ENCODE data around the gene SRGAP3. TPM values are rescaled to one million over a fixed set of nuclear protein-coding genes. Genes with fewer than 3 reads are reported as not detected.

Gene SRGAP3
- total and polyA plus RNA-seq, 5 experiments from 2014 or later: 0.73 to 2.5 (median 1.8) TPM

DNA sequence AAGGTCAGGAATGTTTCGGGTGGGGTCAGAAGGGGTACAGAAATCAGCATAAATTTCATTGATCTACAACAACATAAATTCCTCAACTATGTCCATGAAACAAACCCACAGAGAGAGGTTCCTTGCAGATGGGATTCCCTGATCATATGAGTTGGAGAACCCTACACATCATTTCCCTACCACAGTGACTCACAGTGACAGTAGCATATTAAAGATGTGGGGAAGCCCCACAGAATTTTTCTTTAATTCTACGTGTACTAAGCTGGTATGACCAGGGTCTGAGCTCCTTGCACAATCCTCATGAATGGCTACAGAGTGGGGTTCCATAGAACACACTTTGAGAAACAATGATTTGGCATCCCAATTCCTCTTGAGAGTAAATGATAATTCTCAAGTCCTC lies 169.3 kb downstream of the SRGAP3 start:
- no peaks in the 10 kb centered on the region for H3K9me3 Mint-ChIP-seq
- no peak overlapping the region for H3K4me3 Mint-ChIP-seq
- H3K4me1 Mint-ChIP-seq: no peaks in the 10 kb centered on the region
- DNase-seq: no peak
- H3K27ac Mint-ChIP-seq: no peak overlapping the region
- ATAC-seq: no peak
- no peaks in the 10 kb centered on the region for H3K36me3 Mint-ChIP-seq
- POLR2A ChIA-PET: no interaction called here
- no peaks in the 10 kb centered on the region for H3K27me3 Mint-ChIP-seq

DNA sequence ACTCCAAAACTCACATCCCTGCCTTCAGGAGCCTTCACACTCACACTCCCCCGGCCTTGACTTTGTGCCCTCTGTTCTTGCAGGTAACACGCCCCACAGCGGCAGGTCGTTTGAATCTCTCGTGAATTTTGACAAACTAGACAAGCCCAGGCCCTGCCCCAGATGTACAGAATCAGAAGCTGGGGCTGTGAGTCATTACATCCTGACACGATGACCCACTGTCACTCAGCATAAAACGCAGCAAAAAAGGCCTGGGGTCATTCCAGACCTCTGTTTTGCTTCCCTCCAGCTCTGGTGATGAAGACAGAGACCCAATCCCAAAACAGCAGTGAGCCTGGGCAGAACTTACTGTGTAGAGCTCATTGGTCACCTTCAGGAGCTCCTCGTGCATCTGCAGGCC lies 169.8 kb downstream of the SRGAP3 start:
- DNase-seq (no peak), ATAC-seq (no peak)
- Mint-ChIP-seq H3K4me1 (no peaks in the 10 kb centered on the region), H3K27me3 (no peaks in the 10 kb centered on the region), H3K4me3 (no peak overlapping the region), H3K9me3 (no peaks in the 10 kb centered on the region), H3K27ac (no peak overlapping the region), H3K36me3 (no peaks in the 10 kb centered on the region)
- POLR2A ChIA-PET: no interaction called here

- Mint-ChIP-seq H3K27me3 (no peaks in the 10 kb centered on the region), H3K9me3 (no peaks in the 10 kb centered on the region), H3K4me3 (no peak overlapping the region), H3K4me1 (no peaks in the 10 kb centered on the region), H3K27ac (no peak overlapping the region), H3K36me3 (no peaks in the 10 kb centered on the region)
- DNase-seq: no peak
- ATAC-seq: no peak
- POLR2A ChIA-PET: no interaction called here
Measured at GRCh38 chr3:9078561-9079240, 170.7 kb downstream of the SRGAP3 start.

DNA sequence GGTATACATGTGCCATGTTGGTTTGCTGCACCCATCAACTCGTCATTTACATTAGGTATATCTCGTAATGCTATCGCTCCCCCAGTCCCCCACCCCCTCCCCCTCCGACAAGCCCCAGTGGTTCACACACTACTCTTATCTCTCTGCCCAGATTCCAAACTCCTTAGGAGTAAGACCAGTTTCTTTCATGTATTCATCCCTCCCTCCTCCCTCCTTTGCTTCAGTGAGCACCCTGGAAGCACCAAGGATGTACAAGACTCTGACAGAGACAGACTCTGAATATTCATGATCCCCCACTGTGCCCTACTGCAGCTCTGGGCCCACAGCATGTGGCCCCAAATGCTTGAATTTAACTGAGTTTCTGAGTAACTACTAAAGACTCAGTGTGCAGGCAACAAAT lies 172.4 kb downstream of the SRGAP3 start:
- H3K4me3 Mint-ChIP-seq: no peak overlapping the region
- no peaks in the 10 kb centered on the region for H3K9me3 Mint-ChIP-seq
- no peak overlapping the region for H3K27ac Mint-ChIP-seq
- H3K4me1 Mint-ChIP-seq: no peaks in the 10 kb centered on the region
- ATAC-seq (no peak), DNase-seq (no peak)
- H3K36me3 Mint-ChIP-seq: no peaks in the 10 kb centered on the region
- POLR2A ChIA-PET: no interaction called here
- H3K27me3 Mint-ChIP-seq: peaks cover 0 to 2% (median 0%) of the 10 kb centered on the region in 5 donors

- Mint-ChIP-seq H3K27ac (no peak overlapping the region), H3K27me3 (peaks cover 0 to 7% (median 0%) of the 10 kb centered on the region in 5 donors), H3K4me3 (no peak overlapping the region), H3K9me3 (no peaks in the 10 kb centered on the region), H3K36me3 (no peaks in the 10 kb centered on the region), H3K4me1 (no peaks in the 10 kb centered on the region)
- POLR2A ChIA-PET: no interaction called here
- ATAC-seq: no peak
- no peak for DNase-seq
Measured at GRCh38 chr3:9075762-9076161, 173.7 kb downstream of the SRGAP3 start.

- no peaks in the 10 kb centered on the region for H3K4me1 Mint-ChIP-seq
- H3K4me3 Mint-ChIP-seq: no peak overlapping the region
- ATAC-seq (no peak), DNase-seq (no peak)
- POLR2A ChIA-PET: no interaction called here
- peaks cover 0 to 7% (median 0%) of the 10 kb centered on the region in 5 donors for H3K27me3 Mint-ChIP-seq
- no peak overlapping the region for H3K27ac Mint-ChIP-seq
- H3K36me3 Mint-ChIP-seq: no peaks in the 10 kb centered on the region
- no peaks in the 10 kb centered on the region for H3K9me3 Mint-ChIP-seq
Measured at GRCh38 chr3:9074079-9074478, 175.4 kb downstream of the SRGAP3 start.

DNA sequence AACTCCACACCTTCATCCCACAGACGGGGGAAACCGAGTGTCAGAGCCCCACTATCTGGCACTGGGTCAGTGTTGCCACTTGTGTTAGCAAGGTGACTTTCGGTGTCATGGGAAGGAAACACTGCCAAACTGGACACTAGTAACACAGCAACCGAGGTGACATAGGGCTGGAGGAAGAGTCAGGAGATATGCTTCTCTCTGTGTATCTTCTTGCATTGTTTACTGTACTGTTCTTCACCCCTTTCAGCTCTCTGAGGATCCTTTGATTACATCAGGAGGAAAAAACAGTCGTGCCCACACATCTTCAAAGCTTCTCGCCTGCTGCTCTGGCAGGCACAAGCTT lies 176.8 kb downstream of the SRGAP3 start:
- DNase-seq (no peak), ATAC-seq (no peak)
- H3K27me3 Mint-ChIP-seq: peaks cover 0 to 7% (median 0%) of the 10 kb centered on the region in 5 donors
- no peak overlapping the region for H3K27ac Mint-ChIP-seq
- no peaks in the 10 kb centered on the region for H3K9me3 Mint-ChIP-seq
- H3K36me3 Mint-ChIP-seq: no peaks in the 10 kb centered on the region
- H3K4me1 Mint-ChIP-seq: no peaks in the 10 kb centered on the region
- H3K4me3 Mint-ChIP-seq: no peak overlapping the region
- POLR2A ChIA-PET: no interaction called here

DNA sequence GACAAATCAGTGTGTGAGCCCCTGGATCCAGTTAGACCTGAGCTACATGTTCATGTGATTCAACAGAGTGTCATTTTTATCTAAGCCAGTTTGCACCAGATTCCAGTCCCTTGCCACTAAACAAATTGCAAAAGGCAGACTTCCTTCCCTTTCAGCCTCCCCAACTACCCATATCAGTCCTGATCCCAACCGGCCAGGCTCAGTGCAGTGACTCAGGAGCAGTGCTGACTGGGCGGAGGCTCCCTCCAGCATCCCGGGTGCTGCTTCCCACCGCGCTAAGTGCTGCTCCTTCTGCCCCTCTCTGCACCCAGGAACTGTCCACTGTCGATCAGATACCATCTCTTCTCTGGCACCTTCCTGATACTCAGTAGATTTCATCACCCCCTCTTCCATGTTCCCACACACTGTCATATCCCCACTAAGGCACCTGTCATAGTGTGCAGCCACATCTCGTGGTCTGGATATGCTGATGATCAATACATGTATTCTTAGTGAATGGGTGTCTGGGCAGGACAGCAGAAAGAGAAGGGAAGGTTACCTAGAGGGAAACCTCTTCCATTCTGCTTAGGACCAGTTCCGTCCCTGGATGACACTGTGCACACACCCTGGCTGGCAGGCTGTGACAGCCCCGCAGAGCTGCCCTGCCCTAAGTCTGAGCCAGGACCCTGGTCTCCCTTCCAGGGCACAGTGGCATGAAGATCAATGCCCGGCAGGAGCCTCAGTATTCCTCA lies 177.3 kb downstream of the SRGAP3 start:
- Mint-ChIP-seq H3K4me3 (no peak overlapping the region), H3K9me3 (no peaks in the 10 kb centered on the region), H3K27ac (no peak overlapping the region), H3K27me3 (peaks cover 0 to 7% (median 0%) of the 10 kb centered on the region in 5 donors), H3K36me3 (no peaks in the 10 kb centered on the region), H3K4me1 (no peaks in the 10 kb centered on the region)
- ATAC-seq: no peak
- DNase-seq: no peak
- POLR2A ChIA-PET: no interaction called here

GRCh38 chr3:9070961-9071360 lies 178.5 kb downstream of the SRGAP3 start:
- Mint-ChIP-seq H3K27ac (peak overlapping the region in 1 of 10 donors; percentile 86), H3K4me1 (no peaks in the 10 kb centered on the region), H3K27me3 (peaks cover 0 to 7% (median 2%) of the 10 kb centered on the region in 5 donors), H3K4me3 (no peak overlapping the region), H3K9me3 (no peaks in the 10 kb centered on the region), H3K36me3 (no peaks in the 10 kb centered on the region)
- no peak for DNase-seq
- no peak for ATAC-seq
- POLR2A ChIA-PET: no interaction called here

- Mint-ChIP-seq H3K4me1 (no peaks in the 10 kb centered on the region), H3K36me3 (no peaks in the 10 kb centered on the region), H3K27ac (no peak overlapping the region), H3K4me3 (no peak overlapping the region), H3K9me3 (no peaks in the 10 kb centered on the region), H3K27me3 (peaks cover 0 to 7% (median 2%) of the 10 kb centered on the region in 5 donors)
- no peak for ATAC-seq
- no peak for DNase-seq
- POLR2A ChIA-PET: no interaction called here
Measured at GRCh38 chr3:9069971-9070370, 179.5 kb downstream of the SRGAP3 start.

DNA sequence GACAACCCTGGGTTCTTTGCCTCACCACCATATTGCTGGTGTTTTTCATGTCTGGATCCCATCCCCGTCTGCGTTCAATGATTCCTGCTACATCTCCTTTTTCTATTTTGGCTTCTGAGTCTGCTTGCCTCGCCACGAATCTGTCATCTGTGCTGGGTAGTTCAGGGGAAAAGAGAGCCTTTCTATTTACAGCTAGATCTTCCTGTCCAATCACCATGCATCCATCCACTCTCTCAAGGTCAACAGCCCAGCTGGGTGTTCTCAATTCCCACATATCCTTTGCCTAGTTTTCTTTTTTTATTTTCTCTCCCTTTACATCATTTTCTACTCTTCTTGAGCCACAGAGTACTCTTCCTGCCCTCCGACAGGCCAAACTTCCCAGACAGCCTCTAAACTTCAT lies 181.4 kb downstream of the SRGAP3 start:
- DNase-seq (no peak), ATAC-seq (no peak)
- Mint-ChIP-seq H3K27ac (no peak overlapping the region), H3K9me3 (peaks cover 0 to 8% (median 0%) of the 10 kb centered on the region in 9 donors), H3K4me3 (no peak overlapping the region), H3K4me1 (no peaks in the 10 kb centered on the region), H3K27me3 (peaks cover 0 to 10% (median 2%) of the 10 kb centered on the region in 5 donors), H3K36me3 (peaks cover 0 to 6% (median 3%) of the 10 kb centered on the region in 3 donors)
- POLR2A ChIA-PET: no interaction called here

GRCh38 chr3:9067352-9067975 lies 182.0 kb downstream of the SRGAP3 start:
- Mint-ChIP-seq H3K27me3 (peaks cover 0 to 10% (median 2%) of the 10 kb centered on the region in 5 donors), H3K4me3 (no peak overlapping the region), H3K9me3 (peaks cover 0 to 12% (median 5%) of the 10 kb centered on the region in 9 donors), H3K27ac (no peak overlapping the region), H3K36me3 (peaks cover 3 to 11% (median 4%) of the 10 kb centered on the region in 3 donors), H3K4me1 (no peaks in the 10 kb centered on the region)
- ATAC-seq: no peak
- DNase-seq: peak in 2 of 10 donors; percentile 4 to 9
- POLR2A ChIA-PET: no interaction called here

GRCh38 chr3:9066775-9067174 lies 182.7 kb downstream of the SRGAP3 start:
- H3K27ac Mint-ChIP-seq: no peak overlapping the region
- ATAC-seq (no peak), DNase-seq (no peak)
- peaks cover 0 to 15% (median 6%) of the 10 kb centered on the region in 9 donors for H3K9me3 Mint-ChIP-seq
- H3K4me1 Mint-ChIP-seq: no peaks in the 10 kb centered on the region
- peaks cover 0 to 7% (median 2%) of the 10 kb centered on the region in 5 donors for H3K27me3 Mint-ChIP-seq
- H3K36me3 Mint-ChIP-seq: peaks cover 3 to 13% (median 8%) of the 10 kb centered on the region in 3 donors
- H3K4me3 Mint-ChIP-seq: no peak overlapping the region
- POLR2A ChIA-PET: no interaction called here

Data from naive thymus-derived CD8-positive, alpha-beta T cell (primary cell).